ENCODE data around the gene ALMS1.
"Not testable (repeated sequence)": the region's sequence is repeated elsewhere in the genome, so short reads cannot be mapped to it uniquely, and the experiment has no call there.

Gene ALMS1

DNA sequence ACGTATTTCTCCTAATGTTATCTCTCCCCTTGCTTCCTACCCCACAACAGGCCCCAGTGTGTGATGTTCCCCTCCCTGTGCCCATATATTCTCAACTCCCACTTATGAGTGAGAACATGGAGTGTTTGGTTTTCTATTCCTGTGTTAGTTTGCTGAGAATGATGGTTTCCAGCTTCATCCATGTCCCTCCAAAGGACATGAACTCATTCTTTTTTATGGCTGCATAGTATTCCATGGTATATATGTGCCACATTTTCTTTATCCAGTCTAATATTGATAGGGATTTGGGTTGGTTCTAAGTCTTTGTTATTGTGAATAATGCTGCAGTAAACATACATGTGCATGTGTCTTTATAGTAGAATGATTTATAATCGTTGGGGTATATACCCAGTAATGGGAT lies 119.2 kb downstream of the ALMS1 start:
- DNase-seq = not testable (repeated sequence)

DNA sequence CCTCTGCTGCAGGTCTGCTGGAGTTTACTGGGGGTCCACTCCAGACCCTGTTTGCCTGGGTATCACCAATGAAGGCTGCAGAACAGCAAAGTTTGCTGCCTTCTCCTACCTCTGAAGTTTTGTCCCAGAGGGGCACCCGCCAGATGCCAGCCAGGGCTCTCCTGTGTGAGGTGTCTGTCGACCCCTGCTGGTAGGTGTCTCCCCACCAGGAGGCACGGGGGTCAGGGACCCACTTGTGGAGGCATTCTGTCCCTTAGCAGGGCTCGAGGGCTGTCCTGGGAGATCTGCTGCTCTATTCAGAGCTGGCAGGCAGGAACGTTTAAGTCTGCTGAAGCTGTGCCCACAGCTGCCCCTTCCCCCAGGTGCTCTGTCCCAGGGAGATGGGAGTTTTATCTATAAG lies 124.8 kb downstream of the ALMS1 start:
- DNase-seq = not testable (repeated sequence)

DNA sequence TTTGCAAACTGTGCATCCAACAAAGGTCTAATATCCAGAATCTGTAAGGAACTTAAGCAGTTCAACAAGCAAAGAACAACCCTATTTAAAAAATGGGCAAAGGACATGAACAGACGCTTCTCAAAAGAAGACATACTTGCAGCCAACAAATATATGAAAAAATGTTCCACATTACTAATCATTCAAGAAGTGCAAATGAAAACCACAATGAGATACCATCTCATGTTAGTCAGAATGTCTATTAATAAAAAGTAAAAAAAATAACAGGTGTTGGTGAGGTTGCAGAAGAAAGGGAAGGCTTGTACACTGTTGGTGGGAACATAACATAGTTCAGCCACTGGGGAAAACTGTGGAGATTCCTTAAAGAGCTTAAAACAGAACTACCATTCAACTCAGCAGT lies 130.4 kb downstream of the ALMS1 start:
- DNase-seq = no peak

DNA sequence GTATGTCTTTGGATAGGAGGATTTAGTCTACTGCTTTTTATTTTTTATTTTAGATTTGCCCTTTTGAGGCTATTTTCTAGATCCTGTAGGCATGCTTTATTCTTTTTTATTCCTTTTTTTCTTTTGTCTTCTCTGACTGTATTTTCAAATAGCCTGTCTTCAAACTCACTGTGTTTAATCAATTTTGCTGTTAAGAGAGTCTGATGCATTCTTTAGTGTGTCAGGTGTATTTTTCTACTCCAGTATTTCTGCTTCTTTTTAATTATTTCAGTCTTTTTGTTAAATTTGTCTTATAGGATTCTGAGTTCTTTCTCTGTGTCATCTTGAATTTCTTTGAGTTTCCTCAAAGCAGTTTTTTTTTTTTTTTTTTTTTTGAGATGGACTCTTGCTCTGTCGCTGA lies 143.1 kb downstream of the ALMS1 start:
- DNase-seq = no peak

DNA sequence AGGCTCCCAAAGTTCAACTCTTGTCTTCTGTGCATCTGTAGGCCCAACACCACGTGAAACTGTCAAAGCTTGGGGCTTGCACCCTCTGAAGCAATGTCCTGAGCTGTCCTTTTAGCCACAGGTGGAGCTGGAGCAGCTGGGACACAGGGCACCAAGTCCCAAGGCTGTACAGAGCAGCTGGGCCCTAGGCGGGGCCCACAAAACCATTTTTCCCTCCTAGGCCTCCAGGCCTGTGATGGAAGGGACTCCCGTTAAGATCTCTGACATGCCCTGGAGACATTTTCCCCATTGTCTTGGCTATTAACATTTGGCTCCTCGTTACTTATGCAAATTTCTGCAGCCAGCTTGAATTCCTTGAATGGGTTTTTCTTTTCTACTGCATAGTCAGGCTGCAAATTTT lies 145.1 kb downstream of the ALMS1 start:
- not testable (repeated sequence) for DNase-seq

DNA sequence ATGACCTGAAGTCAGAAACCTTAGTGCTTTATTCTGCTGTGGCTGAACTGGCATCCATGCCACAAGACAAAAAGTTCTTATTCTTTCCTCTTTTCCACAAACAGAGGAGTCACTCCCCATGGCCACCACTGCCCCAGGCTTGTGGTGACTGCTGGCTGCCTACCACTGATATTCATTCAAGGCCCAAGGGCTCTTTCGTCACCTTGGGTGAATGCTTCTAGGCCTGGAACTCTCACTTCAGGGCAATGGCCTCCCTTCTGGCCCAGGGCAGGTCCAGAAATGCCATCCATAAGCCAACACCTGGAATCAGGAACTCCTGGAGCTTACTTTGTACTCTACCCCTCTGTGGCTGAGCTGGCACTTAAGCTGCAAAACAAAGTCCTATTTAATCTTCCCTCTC lies 146.7 kb downstream of the ALMS1 start:
- no peak for DNase-seq

DNA sequence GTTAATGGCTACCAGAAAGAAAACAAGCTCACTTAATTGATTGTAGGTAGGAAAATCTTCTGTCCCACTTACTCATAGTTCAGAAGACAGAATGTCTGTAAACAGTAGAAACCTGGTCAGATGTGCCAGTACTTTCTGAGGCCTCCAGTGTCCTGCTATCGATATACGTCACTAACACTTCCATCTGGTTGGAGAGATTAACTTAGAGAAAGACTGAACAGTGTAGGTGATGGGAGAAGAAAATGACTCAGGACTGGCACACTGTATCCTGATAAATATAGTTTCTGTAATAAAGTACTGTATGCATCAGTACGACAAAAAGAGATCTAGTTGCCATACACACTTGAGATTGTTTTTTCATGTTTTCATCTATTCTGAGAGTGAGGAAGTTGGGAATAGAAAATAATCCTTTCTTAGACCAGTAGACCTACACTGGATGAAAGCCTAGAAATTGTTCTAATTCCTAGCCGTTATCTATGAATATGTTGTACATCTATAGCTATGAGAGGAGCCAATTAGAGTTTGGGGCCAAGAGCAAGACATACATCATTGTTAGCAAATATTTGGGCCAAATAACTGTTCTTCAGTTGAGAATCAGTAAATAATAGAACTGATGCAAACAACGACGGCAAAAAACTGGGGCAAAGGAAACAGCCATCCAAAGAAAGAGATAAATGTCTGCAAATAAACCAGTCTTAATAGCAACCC lies 150.7 kb downstream of the ALMS1 start:
- DNase-seq = no peak

DNA sequence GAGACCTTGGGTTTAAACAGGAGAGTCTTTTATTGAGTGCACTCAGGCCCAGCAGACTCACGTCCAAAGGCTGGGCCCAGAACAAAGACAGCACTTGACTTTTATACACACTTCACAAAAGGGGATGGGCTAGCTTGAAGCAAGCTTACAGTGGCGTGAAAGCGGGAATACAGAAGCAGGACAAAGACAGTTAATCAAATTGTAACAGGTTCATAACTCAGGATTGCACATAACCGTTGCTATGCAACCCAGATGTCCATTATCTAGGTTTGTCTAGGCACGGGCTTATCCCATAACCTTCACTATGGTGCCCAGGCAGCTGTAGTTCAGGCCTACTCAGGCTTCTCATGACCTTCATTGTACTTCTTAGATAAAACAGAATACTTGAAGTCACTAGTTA lies 175.2 kb downstream of the ALMS1 start:
- DNase-seq = not testable (repeated sequence)

DNA sequence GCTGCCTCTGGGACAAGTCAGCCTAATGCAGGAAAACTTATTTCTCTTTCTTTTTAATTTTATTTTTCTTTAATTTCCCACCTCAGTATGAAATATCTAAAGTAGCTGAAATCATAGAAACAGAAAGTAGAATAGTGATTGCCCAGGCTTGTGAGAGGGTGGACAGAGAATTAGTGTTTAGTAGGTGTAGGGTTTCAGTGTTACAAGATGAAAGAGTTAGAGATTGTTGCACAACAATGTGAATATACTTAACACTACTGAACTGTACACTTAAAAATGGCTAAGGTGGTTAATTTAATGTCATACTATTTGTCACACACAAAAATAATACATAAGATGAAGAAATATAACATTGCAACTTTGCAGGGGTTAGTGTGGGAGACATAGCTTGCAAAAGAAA lies 175.8 kb downstream of the ALMS1 start:
- DNase-seq = no peak

DNA sequence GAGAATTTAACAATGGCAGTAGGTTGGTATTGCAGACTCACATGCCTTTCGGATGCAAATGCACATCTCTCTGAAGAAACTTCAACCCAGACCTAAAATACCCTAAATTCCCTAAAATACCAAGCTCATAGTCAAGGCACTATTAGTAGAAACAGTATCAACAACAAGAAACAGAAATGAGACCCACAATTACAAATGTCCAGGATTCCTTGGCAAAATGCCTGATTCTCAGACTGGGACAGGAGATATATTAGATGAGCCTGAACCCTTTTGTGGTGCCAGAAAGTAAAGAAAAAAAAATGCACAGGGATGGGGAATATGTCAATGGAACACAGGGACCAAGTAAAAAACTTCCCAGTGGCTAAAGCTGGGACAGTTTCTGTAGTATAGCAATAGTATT lies 179.3 kb downstream of the ALMS1 start:
- no peak for DNase-seq

DNA sequence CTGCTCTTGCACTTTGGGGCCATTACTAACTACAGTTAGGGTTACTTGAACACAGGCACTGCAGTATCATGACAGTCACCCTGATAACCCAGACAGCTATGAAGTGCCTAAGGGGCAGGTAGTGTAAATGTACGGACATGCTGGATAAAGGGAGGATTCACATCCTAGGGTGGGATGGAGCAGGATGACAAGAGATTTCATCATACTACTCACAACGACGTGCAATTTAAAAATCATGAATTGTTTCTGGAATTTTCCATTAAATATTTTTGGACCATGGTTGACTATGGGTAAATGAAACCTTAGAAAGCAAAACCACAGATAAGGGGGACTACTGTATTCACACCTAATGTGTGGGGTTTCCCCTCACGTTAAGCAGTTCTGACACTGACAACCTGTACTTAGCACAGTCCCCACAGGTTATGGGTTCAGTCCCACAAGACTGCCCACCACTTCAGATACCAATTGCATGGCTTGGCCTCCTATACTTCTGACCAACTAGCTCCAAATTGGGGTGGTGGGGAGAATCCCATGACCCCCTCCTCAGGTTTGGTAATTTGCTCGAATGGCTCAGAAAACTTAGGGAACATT lies 180.7 kb downstream of the ALMS1 start:
- no peak for DNase-seq

DNA sequence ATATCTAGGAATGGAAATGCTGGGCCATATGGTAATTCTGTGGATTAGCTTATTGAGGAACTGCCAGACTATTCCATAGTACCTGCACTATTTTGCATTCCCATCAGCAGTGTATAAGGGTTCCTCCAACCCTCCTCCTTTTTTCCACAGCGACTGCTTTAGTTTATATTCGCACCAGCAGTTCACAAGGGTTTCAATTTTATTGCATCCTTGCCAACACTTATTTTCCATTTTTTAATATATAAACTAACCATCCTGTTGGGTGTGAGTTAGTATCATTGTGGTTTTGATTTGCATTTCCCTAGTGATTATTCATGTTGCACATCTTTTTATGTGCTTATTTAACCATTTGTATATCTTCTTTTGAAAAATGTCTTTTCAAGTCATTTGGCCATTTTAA lies 189.6 kb downstream of the ALMS1 start:
- DNase-seq = no peak

DNA sequence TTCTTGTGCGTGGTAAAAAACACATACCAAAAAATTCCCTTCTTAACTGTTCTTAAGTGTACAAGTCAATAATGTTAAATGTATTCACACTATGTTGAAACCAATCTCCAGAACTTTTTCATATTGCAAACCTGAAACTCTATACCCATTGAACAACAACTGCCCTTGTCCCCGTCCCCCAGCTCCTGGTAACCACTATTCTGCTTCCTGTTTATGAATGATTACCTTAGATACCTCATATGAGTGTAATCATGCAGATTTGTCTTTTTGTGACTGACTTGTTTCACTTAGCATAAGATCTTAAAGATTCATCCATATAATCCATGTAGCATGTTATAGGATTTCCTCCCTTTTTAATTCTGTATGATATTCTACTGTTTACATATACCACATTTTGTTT lies 196.7 kb downstream of the ALMS1 start:
- no peak for DNase-seq

DNA sequence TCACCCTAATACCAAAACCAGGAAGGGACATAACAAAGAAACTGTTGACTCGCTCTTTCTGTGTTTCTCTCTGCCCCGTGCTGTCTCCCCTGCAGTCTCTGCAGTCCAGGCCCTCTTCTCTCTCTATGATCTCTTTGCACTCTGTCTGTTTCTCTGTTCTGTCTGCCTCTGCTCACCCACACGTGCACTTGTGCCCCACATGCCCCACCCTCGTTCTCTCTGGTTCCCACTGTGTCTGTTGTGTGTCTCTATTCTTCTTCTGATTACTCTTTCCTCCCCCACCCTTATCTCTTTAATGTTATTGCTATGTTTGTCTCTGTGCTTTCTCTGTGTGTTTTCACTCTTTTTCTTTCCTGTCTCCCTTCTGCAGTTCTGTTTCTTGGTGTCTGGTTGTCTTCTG lies 202.5 kb downstream of the ALMS1 start:
- DNase-seq = no peak

DNA sequence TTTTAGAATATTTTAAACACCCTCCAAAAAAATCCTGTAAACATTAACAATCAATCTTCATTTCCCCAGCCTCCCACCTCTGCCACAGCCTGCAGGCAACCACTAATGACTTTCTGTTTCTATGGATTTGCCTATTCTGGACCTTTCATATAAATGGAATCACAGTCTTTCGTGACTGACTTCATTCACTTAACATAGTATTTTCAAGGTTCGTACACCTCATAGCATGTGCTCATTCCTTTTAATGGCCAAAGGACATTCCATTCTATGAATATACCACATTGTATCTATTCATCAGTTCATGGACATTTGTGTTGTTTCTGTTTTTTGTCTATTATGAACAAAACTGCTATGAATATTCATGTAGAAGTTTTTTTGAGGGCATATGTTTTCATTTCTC lies 208.0 kb downstream of the ALMS1 start:
- DNase-seq = no peak

DNA sequence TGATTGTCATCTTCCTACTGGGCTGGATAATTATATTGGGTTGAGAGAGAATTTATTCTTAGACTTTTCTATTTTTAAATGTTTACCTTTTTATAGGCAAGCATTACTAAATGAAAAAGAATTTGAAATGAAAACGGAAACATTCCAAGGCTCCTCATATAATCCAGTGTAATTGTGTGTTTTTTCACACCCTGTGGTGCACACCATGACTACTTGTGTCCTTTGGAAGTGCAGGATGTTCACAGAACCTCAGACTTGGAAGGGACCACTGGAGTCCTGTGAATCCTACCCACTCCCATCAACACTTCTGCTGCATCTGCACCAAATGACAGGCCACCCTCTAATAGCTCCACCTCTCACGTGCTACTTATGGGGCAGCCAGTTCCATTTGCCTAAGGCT lies 208.6 kb downstream of the ALMS1 start:
- no peak for DNase-seq

DNA sequence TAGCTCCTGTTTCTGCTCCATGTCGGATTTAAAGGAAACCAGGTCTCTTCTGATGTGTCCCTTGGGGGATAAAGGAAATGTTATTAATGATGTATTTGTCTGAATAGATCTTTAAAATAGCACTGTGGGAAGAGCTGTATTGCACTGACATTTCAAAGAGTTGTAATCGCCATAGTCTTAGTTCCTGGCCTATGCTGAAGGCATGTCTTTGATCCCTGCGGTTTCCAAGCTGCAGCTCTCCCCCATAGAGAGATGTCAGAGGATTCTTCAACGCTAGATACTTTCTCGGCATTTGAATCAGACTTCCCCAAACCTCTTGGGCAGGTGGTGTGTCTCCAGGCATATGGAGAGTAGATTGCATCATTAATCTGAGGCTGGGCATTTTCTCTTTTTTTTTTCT lies 216.1 kb downstream of the ALMS1 start:
- no peak for DNase-seq

DNA sequence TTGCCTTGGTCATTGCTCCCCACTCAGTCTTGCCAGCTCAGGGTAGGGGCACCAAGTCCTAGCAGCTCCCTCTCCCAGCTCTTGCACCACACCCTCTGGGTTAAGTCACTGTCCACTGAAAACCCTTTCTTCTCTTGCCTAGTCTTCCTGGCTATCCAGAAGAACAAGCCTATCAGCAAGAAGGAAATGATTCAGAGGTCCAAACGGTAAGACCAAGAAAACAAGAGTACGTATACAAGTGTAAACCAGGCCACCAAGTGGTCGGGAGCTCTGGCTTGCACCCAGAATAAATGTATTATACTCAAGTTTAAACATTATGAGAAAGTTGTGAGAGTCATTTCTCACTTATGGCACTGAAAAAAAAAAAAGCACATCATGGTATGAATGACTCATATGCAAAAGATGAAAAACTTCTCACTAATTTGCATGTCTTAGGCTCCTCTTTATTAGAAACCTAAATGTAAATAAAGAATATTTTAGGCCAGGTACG lies 217.5 kb downstream of the ALMS1 start:
- DNase-seq = not testable (repeated sequence)

DNA sequence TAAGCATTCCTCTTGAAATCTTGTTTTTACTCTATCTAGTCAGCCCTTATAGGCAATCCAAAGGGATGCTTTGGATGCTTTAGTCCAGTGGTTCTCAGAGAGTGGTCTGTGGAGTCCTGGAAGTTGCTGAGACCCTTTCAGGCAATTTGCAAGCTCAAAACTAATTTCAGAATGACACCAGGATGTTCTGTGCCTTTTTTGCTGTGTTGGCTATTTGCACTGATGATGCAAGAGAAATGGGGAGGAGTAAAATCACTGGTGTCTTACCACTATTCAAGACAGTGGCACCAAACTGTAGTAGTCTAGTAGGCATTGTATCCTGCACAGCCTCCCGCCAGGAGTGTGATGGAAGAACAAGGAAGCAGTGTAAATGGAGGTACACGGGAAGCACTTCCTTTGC lies 219.0 kb downstream of the ALMS1 start:
- not testable (repeated sequence) for DNase-seq

DNA sequence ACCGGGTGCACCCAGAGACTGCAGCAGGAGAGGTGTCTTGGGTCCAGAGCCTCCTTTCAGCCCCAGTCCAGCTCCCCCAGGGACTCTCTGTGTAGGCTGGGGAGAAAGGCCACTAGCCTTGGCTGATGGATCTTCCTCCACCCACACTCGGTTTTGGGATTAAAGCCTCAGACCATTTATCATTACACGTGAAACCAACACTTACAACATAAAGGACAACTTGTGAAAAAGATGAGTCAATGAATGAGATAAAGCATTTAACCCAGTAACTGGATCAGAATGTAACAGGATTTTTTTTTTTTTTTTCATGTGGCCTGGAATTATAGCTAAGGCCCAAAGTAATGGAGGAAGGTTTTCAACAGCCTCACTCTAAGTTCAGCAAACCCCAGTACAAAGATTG lies 224.5 kb downstream of the ALMS1 start:
- DNase-seq = no peak

DNA sequence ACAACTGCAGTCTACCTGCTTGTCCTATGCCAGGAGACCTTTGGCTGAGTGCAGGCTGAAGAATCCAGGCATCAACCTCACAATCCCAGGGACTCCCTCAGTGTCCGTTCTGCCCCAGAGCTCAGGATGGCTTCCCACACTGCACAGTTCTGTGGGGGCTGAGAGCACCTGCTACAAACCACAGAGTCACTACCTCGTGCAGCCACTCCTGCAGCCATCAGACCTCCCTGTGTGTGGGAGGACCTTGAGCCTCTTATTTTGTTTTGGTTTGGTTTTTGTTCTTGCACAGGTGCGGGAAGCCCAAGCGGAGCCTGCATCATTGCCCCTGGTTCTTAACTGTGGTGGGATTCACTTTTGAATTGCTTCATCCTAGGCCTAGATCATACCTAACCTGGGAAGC lies 225.6 kb downstream of the ALMS1 start:
- no peak for DNase-seq

DNA sequence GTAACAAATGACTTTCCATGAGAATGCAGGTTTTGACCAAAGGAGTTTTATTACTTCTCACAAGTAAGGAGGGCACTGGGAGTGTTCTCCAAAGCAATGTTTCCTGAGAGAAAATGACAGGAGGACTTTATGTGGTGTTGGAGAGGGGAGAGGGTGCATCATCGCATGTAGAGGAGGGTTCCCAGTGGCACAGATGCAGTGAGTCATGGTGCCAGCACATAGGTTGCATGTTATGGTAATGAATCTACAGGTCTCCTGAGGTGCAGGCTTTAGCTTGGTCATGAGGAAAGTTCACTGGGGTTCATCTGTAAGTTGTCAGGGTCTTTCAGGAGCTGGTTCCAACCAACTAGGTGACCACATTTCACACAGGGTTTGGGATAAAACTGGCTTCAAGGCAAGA lies 226.2 kb downstream of the ALMS1 start:
- no peak for DNase-seq

DNA sequence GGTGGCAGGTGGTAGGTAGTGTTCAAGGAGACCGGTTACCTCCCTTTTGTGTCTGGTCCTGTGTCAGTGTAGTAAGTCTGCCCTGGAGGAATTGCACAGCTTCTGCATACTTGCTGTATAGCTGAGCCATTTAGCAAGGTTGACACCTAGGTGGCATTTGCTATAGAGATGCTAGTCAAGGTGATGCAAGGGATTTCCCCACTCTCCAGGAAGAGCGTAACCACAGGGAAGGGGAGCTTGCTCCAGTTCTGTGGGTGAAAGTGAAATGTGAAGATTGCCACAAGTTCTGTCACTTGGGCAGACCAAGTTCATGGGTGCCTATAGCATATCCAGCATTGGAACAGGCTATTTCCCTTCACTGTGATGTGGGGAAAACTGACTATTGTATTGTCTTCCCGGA lies 228.5 kb downstream of the ALMS1 start:
- no peak for DNase-seq

DNA sequence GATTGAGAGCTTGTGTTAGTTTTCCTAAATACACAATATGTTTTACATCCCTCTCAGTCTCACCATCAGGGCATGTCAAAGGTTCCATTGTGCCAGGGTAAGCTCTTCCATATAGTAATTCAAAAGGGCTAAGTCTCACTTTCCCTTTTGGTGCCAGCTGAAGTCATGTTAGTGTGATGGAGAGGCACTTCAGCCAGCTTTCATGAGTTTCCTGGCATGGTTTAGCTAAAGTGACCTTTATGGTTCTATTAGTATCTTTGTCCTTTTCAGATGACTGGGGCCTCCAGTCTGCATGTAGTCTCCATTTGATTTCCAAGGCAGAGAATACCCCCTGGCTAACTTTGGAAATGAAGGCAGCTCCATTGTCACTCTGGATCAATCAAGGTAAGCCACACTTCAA lies 229.4 kb downstream of the ALMS1 start:
- DNase-seq = no peak

DNA sequence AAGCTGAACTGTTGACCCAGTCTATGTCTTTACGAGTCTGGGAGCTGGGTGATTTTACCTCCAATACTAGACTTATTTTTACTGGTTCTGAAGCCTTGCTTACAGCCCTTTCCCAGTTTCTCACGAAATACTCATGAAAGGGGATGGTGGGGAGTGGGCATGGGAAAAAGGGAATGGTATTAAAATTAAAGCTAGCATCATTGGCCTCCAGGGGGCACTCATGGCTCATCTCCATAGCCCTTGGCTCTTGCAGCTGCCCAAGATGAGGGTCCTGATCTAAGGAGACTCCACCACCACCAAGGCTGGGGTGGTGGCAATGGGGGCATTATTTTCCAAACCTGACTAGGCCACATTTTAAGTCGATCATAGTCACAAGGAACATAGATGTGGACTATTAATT lies 234.3 kb downstream of the ALMS1 start:
- DNase-seq = not testable (repeated sequence)

Data from femur (tissue), 1 donor.